ENCODE measurements around the gene DPF1. TPM values are rescaled to one million over a fixed set of nuclear protein-coding genes. Genes with fewer than 3 reads are reported as not detected.

DPF1 gene
- total and polyA plus RNA-seq, 4 donors, result not detected

- Histone ChIP-seq H3K9me3 (ENCODE audit: control insufficient read depth in 4 of 4, low read length in 3 of 4) (no peaks in the 10 kb centered on the region), H3K9ac (ENCODE audit: low read depth in 1 of 2, low read length in 2 of 2) (no peak overlapping the region), H3K4me3 (ENCODE audit: low read depth in 1 of 3, low read length in 3 of 3) (no peak overlapping the region), H3K27ac (ENCODE audit: low read depth in 1 of 2, low read length in 2 of 2) (no peak overlapping the region), H3K27me3 (ENCODE audit: control insufficient read depth in 4 of 4, insufficient read depth in 4 of 4, low read length in 3 of 4) (peaks cover 0 to 8% (median 0%) of the 10 kb centered on the region in 4 donors), H3K36me3 (ENCODE audit: control insufficient read depth in 4 of 4, insufficient read depth in 3 of 4, low read depth in 1 of 4, low read length in 3 of 4) (peaks cover 0 to 13% (median 3%) of the 10 kb centered on the region in 4 donors), H3K4me1 (ENCODE audit: control insufficient read depth in 4 of 4, insufficient read depth in 4 of 4, low read length in 3 of 4) (peaks cover 0 to 3% (median 0%) of the 10 kb centered on the region in 4 donors)
- no peak for DNase-seq (ENCODE audit: low spot score)
- 41% methylated on average over 5 of the region's 5 CpGs for WGBS
- TF ChIP-seq FOXA2 (IDR thresholded peaks at IDR 0.05), result no peak
- TF ChIP-seq HNF4G (IDR thresholded peaks at IDR 0.05), result no peak
- no peak for TF ChIP-seq ZBTB33 (IDR thresholded peaks at IDR 0.05)
- TF ChIP-seq RXRA (IDR thresholded peaks at IDR 0.05), result no peak
- TF ChIP-seq HNF4A (conservative IDR thresholded peaks at IDR 0.05), result no peak
- no peak for TF ChIP-seq FOXA1 (IDR thresholded peaks at IDR 0.05)
- no peak for TF ChIP-seq REST (IDR thresholded peaks at IDR 0.05)
- TF ChIP-seq RAD21 (IDR thresholded peaks at IDR 0.05), result no peak
- no peak for TF ChIP-seq NR2F2 (IDR thresholded peaks at IDR 0.05)
- TF ChIP-seq JUND (IDR thresholded peaks at IDR 0.05), result no peak
- no peak for TF ChIP-seq GABPA (IDR thresholded peaks at IDR 0.05 in 1 of 2, conservative IDR thresholded peaks at IDR 0.05 in 1 of 2)
- no peak for TF ChIP-seq ATF3 (IDR thresholded peaks at IDR 0.05)
- TF ChIP-seq CTCF (IDR thresholded peaks at IDR 0.05; ENCODE audit: low read depth, low read length, missing input control), result no peak
- TF ChIP-seq SP1 (IDR thresholded peaks at IDR 0.05), result no peak
Observed at GRCh38 chr19:38209152-38209551, 14.9 kb downstream of the DPF1 start.

- TF ChIP-seq ATF3 (IDR thresholded peaks at IDR 0.05) (no peak), SP1 (IDR thresholded peaks at IDR 0.05) (no peak), MAX (IDR thresholded peaks at IDR 0.05) (no peak), RAD21 (IDR thresholded peaks at IDR 0.05) (no peak), NR2F2 (IDR thresholded peaks at IDR 0.05) (no peak), HNF4G (IDR thresholded peaks at IDR 0.05) (no peak), FOXA1 (IDR thresholded peaks at IDR 0.05) (no peak), YY1 (IDR thresholded peaks at IDR 0.05) (no peak), FOXA2 (IDR thresholded peaks at IDR 0.05) (no peak), HNF4A (conservative IDR thresholded peaks at IDR 0.05) (no peak), ZBTB33 (IDR thresholded peaks at IDR 0.05) (no peak), JUND (IDR thresholded peaks at IDR 0.05) (no peak), TAF1 (conservative IDR thresholded peaks at IDR 0.05) (no peak)
- Histone ChIP-seq H3K27me3 (ENCODE audit: control insufficient read depth in 4 of 4, insufficient read depth in 4 of 4, low read length in 3 of 4) (peaks cover 0 to 4% (median 0%) of the 10 kb centered on the region in 4 donors), H3K9me3 (ENCODE audit: control insufficient read depth in 4 of 4, low read length in 3 of 4) (no peaks in the 10 kb centered on the region), H3K9ac (ENCODE audit: low read depth in 1 of 2, low read length in 2 of 2) (no peak overlapping the region), H3K4me1 (ENCODE audit: control insufficient read depth in 4 of 4, insufficient read depth in 4 of 4, low read length in 3 of 4) (peaks cover 0 to 3% (median 0%) of the 10 kb centered on the region in 4 donors), H3K4me3 (ENCODE audit: low read depth in 1 of 3, low read length in 3 of 3) (no peak overlapping the region), H3K27ac (ENCODE audit: low read depth in 1 of 2, low read length in 2 of 2) (no peak overlapping the region), H3K36me3 (ENCODE audit: control insufficient read depth in 4 of 4, insufficient read depth in 3 of 4, low read depth in 1 of 4, low read length in 3 of 4) (peaks cover 0 to 15% (median 4%) of the 10 kb centered on the region in 4 donors)
- 94% methylated on average over 3 of the region's 3 CpGs for WGBS
- no peak for DNase-seq (ENCODE audit: low spot score)
Observed at GRCh38 chr19:38208571-38208970, 15.5 kb downstream of the DPF1 start.

Data from liver (tissue), 9 donors.